IMR-90 (cell line): Measurements from ENCODE around the gene LMX1A. TPM values are rescaled to one million over a fixed set of nuclear protein-coding genes. Genes with fewer than 3 reads are reported as not detected.

ENCODE experiments used
- ATAC-seq: fragments of 200-7000 bp; cut with Tn5 transposase; 2 replicates; pipeline ENCODE4 v1.9.1; 2020; ENCODE audit warnings: low read depth, mild to moderate bottlenecking, moderate library complexity
- BruUV-seq: library from RNA; stranded (reverse); fragments of 400-500 nt; replicated peaks from 2 replicates; lab custom pipeline; 2021; lab: Mats Ljungman, UMichigan
- CTCF ChIA-PET: fragments of 300-600 bp; formaldehyde crosslinking; extraction: SDS; loops from one replicate; lab custom pipeline; 2021; ENCODE audit warnings: antibody characterized with exemption; lab: Yijun Ruan, JAX
- POLR2A ChIA-PET: fragments of 300-600 bp; sonication (Branson Sonifier 250); formaldehyde crosslinking; loops from one replicate; lab custom pipeline; 2022; ENCODE audit warnings: antibody characterized with exemption; ENCODE audit not compliant: unreplicated experiment; lab: Charles Lee
- DNase-seq: peaks from one replicate; pipeline ENCODE4 v3.0.0; 2013
- H2AFZ ChIP-seq: replicated peaks from 2 replicates; pipeline ENCODE3; 2013; ENCODE audit warnings: low read length, mild to moderate bottlenecking; ENCODE audit not compliant: poor library complexity
- H2AK5ac ChIP-seq: 2 replicates; pipeline ENCODE4 v1.6.1; 2013; ENCODE audit warnings: low read depth, low read length, inconsistent platforms
- H2AK9ac ChIP-seq: replicated peaks from 2 replicates; pipeline ENCODE3; 2013; ENCODE audit warnings: mild to moderate bottlenecking, low read depth, low read length, moderate library complexity; ENCODE audit not compliant: poor library complexity
- H2BK120ac ChIP-seq: 2 replicates; pipeline ENCODE4 v1.6.1; 2013; ENCODE audit warnings: low read depth, low read length, inconsistent platforms
- H2BK15ac ChIP-seq: 3 replicates; pipeline ENCODE4 v1.6.1; 2013; ENCODE audit warnings: low read depth, low read length, inconsistent platforms
- H2BK20ac ChIP-seq: 2 replicates; pipeline ENCODE4 v1.6.1; 2013; ENCODE audit warnings: low read depth, mild to moderate bottlenecking, inconsistent platforms, low read length, moderate library complexity
- H2BK5ac ChIP-seq: 2 replicates; pipeline ENCODE4 v1.6.1; 2013; ENCODE audit warnings: mild to moderate bottlenecking, low read depth, low read length, inconsistent platforms; ENCODE audit not compliant: poor library complexity, severe bottlenecking
- H3K14ac ChIP-seq: replicated peaks from 2 replicates; pipeline ENCODE4 v1.6.1; 2013; ENCODE audit warnings: low read depth, low read length, inconsistent platforms
- H3K18ac ChIP-seq: 2 replicates; pipeline ENCODE4 v1.6.1; 2013; ENCODE audit warnings: low read depth, low read length, control low read depth
- H3K23ac ChIP-seq: 2 replicates; pipeline ENCODE4 v1.6.1; 2013; ENCODE audit warnings: low read depth, low read length, inconsistent platforms
- H3K27ac ChIP-seq: 2 replicates; pipeline ENCODE4 v1.5.1; 2013; ENCODE audit warnings: mild to moderate bottlenecking, control low read depth, low read length; ENCODE audit not compliant: insufficient read depth
- H3K27me3 ChIP-seq: 2 replicates; pipeline ENCODE4 v1.6.1; 2013; ENCODE audit warnings: low read length; ENCODE audit not compliant: control insufficient read depth, insufficient read depth
- H3K36me3 ChIP-seq: 2 replicates; pipeline ENCODE4 v1.6.1; 2013; ENCODE audit warnings: low read length, mixed read lengths; ENCODE audit not compliant: control insufficient read depth, insufficient read depth
- H3K4ac ChIP-seq: 2 replicates; pipeline ENCODE4 v1.6.1; 2013; ENCODE audit warnings: low read depth, low read length, inconsistent platforms
- H3K4me1 ChIP-seq: 2 replicates; pipeline ENCODE4 v1.6.1; 2013; ENCODE audit warnings: low read length, mixed read lengths; ENCODE audit not compliant: control insufficient read depth, insufficient read depth
- H3K4me2 ChIP-seq: 2 replicates; pipeline ENCODE4 v1.6.1; 2013; ENCODE audit warnings: low read depth, mild to moderate bottlenecking, control low read depth, low read length, moderate library complexity
- H3K4me3 ChIP-seq: 2 replicates; pipeline ENCODE4 v1.5.1; 2013; ENCODE audit warnings: low read depth, mild to moderate bottlenecking, control low read depth, low read length, moderate library complexity; ENCODE audit not compliant: insufficient read depth
- H3K56ac ChIP-seq: 2 replicates; pipeline ENCODE4 v1.6.1; 2013; ENCODE audit warnings: low read length, inconsistent platforms; ENCODE audit not compliant: insufficient read depth; ENCODE audit errors: extremely low read depth
- H3K79me1 ChIP-seq, 2 experiments: 2 replicates each; pipeline ENCODE4 v1.6.1; 2013; ENCODE audit warnings: low read length in 2 of 2, inconsistent platforms in 1 of 2, low read depth in 1 of 2
- H3K9ac ChIP-seq: 2 replicates; pipeline ENCODE4 v1.6.1; 2013; ENCODE audit warnings: low read depth, low read length, control low read depth
- H3K9me1 ChIP-seq: 2 replicates; pipeline ENCODE4 v1.6.1; 2013; ENCODE audit warnings: low read length, inconsistent platforms; ENCODE audit not compliant: insufficient read depth
- H3K9me3 ChIP-seq: 2 replicates; pipeline ENCODE4 v1.6.1; 2013; ENCODE audit warnings: low read length; ENCODE audit not compliant: control insufficient read depth, insufficient read depth
- H4K20me1 ChIP-seq: 2 replicates; pipeline ENCODE4 v1.6.1; 2013; ENCODE audit warnings: low read length, inconsistent platforms; ENCODE audit not compliant: insufficient read depth
- H4K5ac ChIP-seq: 2 replicates; pipeline ENCODE4 v1.6.1; 2013; ENCODE audit warnings: mild to moderate bottlenecking, low read depth, low read length, control low read depth
- H4K8ac ChIP-seq, 2 experiments: 2 replicates each; pipeline ENCODE4 v1.6.1; 2013; ENCODE audit warnings: low read depth in 2 of 2, low read length in 2 of 2, control low read depth in 1 of 2, inconsistent platforms in 1 of 2
- H4K91ac ChIP-seq: 2 replicates; pipeline ENCODE4 v1.6.1; 2013; ENCODE audit warnings: low read depth, low read length, inconsistent platforms; ENCODE audit not compliant: insufficient read depth
- CHD1 ChIP-seq: IDR thresholded peaks from 2 replicates; pipeline ENCODE4 v1.6.1; 2012; ENCODE audit warnings: low read depth, low read length, improper control_type of control experiment
- CTCF ChIP-seq: conservative IDR thresholded peaks from 2 replicates; pipeline ENCODE4 v1.5.1; 2012; ENCODE audit warnings: mild to moderate bottlenecking, low read depth, low read length, improper control_type of control experiment
- FOS ChIP-seq: fragments of 150-350 bp; IDR thresholded peaks from 2 replicates; pipeline ENCODE4 v1.6.1; 2016; ENCODE audit warnings: low read depth, low read length
- MXI1 ChIP-seq: IDR thresholded peaks from 2 replicates; pipeline ENCODE4 v1.6.1; 2012; ENCODE audit warnings: low read depth, mild to moderate bottlenecking, low read length, moderate library complexity, borderline replicate concordance
- RAD21 ChIP-seq: IDR thresholded peaks from 2 replicates; pipeline ENCODE4 v1.6.1; 2012; ENCODE audit warnings: low read length, improper control_type of control experiment
- SMC3 ChIP-seq: fragments of 150-350 bp; IDR thresholded peaks from 2 replicates; pipeline ENCODE4 v1.6.1; 2016; ENCODE audit warnings: low read depth, mild to moderate bottlenecking, antibody characterized with exemption, low read length, moderate library complexity
- WGBS, 2 experiments: methylation state at CpG; one replicate each; pipeline versions ENCODE4 v1.1.5 to v1.1.7; 2013; ENCODE audit warnings: missing lambda C conversion rate in 2 of 2; ENCODE audit not compliant: insufficient read length in 1 of 2; ENCODE audit errors: extremely low coverage in 2 of 2; 5-methylcytosine and 5-hydroxymethylcytosine counted together
- dilution Hi-C: fragments of 300-500 bp; cut with HindIII; formaldehyde crosslinking; loops from one replicate; pipeline ENCODE4 v1.14.3; 2018; ENCODE audit warnings: low sequenced_read_pairs; ENCODE audit not compliant: unreplicated experiment
- in situ Hi-C: fragments of 300-500 bp; cut with MboI; formaldehyde crosslinking; loops from 3 replicates; pipeline ENCODE4 v1.14.3; 2019; ENCODE audit warnings: low sequenced_read_pairs, inconsistent platforms, mixed read lengths
- intact Hi-C: fragments of 100-400 bp; cut with micrococcal nuclease; formaldehyde crosslinking; loops from 2 replicates; pipeline ENCODE4 v1.10.0; 2022
- polyA plus RNA-seq, 3 experiments: library from polyadenylated mRNA; depleted of rRNA; stranded (reverse); fragments of >200 nt; gene quantifications; 2 replicates each; pipeline ENCODE4 v1.2.3, GENCODE V29; 2012; ENCODE audit warnings: low replicate concordance in 1 of 3
- total RNA-seq: library from RNA; depleted of rRNA; stranded (reverse); fragments of >200 nt; gene quantifications from 2 replicates; pipeline ENCODE4 v1.2.3, GENCODE V29; 2012

Gene LMX1A
- total and polyA plus RNA-seq, 2 of the 4 experiments (the other 2 are of a cell fraction) = not detected

- TF ChIP-seq CTCF = no peak
- no peak for TF ChIP-seq FOS
Observed at GRCh38 chr1:165355977-165356811, at the start of gene LMX1A (continued).

- no peak overlapping the region for H3K4ac ChIP-seq
- ATAC-seq (no peak), DNase-seq (no peak)
- H3K18ac ChIP-seq = no peak overlapping the region
- no peak overlapping the region for H3K14ac ChIP-seq
- ChIA-PET CTCF (no interaction called here), POLR2A (no interaction called here)
- BruUV-seq = no TSS peak
- H3K79me1 ChIP-seq = no peaks in the 10 kb centered on the region
- H4K20me1 ChIP-seq = no peaks in the 10 kb centered on the region
- no peaks in the 10 kb centered on the region for H3K9me1 ChIP-seq
- intact Hi-C loops (loop anchor here (1.0 kb wide), 1 partner anchor 189 kb away; no protein-coding TSS in a partner anchor), in situ Hi-C loops (no loop called here), dilution Hi-C loops (no loop called here)
- H3K36me3 ChIP-seq = no peaks in the 10 kb centered on the region
- H3K27ac ChIP-seq = no peak overlapping the region
- H2BK120ac ChIP-seq = no peak overlapping the region
- H3K9me3 ChIP-seq = no peaks in the 10 kb centered on the region
- no peaks in the 10 kb centered on the region for H3K4me1 ChIP-seq
- no peak overlapping the region for H2AK5ac ChIP-seq
- no peak overlapping the region; the same call in 1 of the 2 replicates for H3K56ac ChIP-seq
- no peak overlapping the region for H3K9ac ChIP-seq
- no CpG with 5 or more reads among the region's 3 CpGs for WGBS, 2 experiments
- H3K4me3 ChIP-seq = no peak overlapping the region
- H3K27me3 ChIP-seq = no peaks in the 10 kb centered on the region
- no peak overlapping the region for H2BK15ac ChIP-seq
- H2AFZ ChIP-seq = peak overlapping the region; percentile 71
- no peak overlapping the region for H4K91ac ChIP-seq
- H4K8ac ChIP-seq = no peak overlapping the region
- peak overlapping the region; percentile 55 for H2AK9ac ChIP-seq
- no peak overlapping the region for H2BK20ac ChIP-seq
- H2BK5ac ChIP-seq = no peak overlapping the region
- H4K5ac ChIP-seq = no peak overlapping the region
- TF ChIP-seq CTCF = peak; percentile 26; the same call in 1 of the 2 replicates
- peak; percentile 26; the same call in 1 of the 2 replicates for TF ChIP-seq SMC3
- TF ChIP-seq MXI1 = no peak
- TF ChIP-seq CHD1 = no peak
- no peak; the same call in 1 of the 2 replicates for TF ChIP-seq RAD21
- H3K23ac ChIP-seq = no peak overlapping the region
- H3K4me2 ChIP-seq = no peak overlapping the region
Observed at GRCh38 chr1:165403835-165404482, 47.4 kb upstream of the LMX1A start.
